SK-N-SH (cell line): ENCODE data around the gene CST3.

Experiments
- SIN3A ChIP-seq: IDR thresholded peaks from 2 replicates; pipeline ENCODE4 v1.6.1; 2012; ENCODE audit warnings: low read depth, mild to moderate bottlenecking, low read length, moderate library complexity, borderline replicate concordance
- TF ChIP-seq, protein P1 (sequence below): IDR thresholded peaks from 2 replicates; pipeline ENCODE4 v1.4.0; 2012; ENCODE audit warnings: low read depth, borderline replicate concordance
- TF ChIP-seq, protein P2 (sequence below): fragments of 200-600 bp; sonication (generic); IDR thresholded peaks from 2 replicates; pipeline ENCODE4 v1.6.1; 2017; ENCODE audit warnings: antibody characterized with exemption, mild to moderate bottlenecking, moderate library complexity

DNA sequence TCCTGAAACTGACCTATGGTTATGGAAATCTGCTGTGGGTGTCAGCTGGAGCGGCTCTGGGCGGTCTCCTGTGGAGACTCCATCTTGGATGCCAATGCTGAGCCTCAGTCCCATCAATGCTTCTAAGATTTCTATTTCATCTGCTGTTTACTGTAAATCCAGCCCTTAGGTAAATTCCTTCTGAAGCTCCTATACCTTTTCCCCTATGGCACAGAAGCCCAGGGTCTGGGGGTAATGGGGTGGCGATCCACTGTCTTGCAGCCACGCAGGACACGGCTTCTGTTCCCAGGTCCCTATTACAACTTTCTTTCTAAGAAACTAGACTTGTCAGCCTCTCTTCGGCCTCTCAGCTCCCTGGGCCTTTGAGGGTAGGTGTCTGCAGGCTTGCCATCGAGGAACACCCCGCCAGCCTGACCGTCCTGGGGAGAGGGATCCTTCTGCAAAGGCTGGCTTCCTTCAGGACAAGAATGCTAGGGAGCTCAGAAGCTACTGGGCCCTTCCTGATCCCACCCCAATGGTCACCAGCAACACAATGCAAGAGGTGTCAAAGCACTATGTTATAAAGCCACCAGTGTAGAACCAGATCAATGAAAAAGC, 6.4 kb downstream of the CST3 start:
- TF ChIP-seq, protein P1, sequence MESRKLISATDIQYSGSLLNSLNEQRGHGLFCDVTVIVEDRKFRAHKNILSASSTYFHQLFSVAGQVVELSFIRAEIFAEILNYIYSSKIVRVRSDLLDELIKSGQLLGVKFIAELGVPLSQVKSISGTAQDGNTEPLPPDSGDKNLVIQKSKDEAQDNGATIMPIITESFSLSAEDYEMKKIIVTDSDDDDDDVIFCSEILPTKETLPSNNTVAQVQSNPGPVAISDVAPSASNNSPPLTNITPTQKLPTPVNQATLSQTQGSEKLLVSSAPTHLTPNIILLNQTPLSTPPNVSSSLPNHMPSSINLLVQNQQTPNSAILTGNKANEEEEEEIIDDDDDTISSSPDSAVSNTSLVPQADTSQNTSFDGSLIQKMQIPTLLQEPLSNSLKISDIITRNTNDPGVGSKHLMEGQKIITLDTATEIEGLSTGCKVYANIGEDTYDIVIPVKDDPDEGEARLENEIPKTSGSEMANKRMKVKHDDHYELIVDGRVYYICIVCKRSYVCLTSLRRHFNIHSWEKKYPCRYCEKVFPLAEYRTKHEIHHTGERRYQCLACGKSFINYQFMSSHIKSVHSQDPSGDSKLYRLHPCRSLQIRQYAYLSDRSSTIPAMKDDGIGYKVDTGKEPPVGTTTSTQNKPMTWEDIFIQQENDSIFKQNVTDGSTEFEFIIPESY, result no peak
- TF ChIP-seq, protein P2, sequence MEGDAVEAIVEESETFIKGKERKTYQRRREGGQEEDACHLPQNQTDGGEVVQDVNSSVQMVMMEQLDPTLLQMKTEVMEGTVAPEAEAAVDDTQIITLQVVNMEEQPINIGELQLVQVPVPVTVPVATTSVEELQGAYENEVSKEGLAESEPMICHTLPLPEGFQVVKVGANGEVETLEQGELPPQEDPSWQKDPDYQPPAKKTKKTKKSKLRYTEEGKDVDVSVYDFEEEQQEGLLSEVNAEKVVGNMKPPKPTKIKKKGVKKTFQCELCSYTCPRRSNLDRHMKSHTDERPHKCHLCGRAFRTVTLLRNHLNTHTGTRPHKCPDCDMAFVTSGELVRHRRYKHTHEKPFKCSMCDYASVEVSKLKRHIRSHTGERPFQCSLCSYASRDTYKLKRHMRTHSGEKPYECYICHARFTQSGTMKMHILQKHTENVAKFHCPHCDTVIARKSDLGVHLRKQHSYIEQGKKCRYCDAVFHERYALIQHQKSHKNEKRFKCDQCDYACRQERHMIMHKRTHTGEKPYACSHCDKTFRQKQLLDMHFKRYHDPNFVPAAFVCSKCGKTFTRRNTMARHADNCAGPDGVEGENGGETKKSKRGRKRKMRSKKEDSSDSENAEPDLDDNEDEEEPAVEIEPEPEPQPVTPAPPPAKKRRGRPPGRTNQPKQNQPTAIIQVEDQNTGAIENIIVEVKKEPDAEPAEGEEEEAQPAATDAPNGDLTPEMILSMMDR, result no peak
- no peak for TF ChIP-seq SIN3A
